DMS114 treated with DMSO at 0.1 percent for 48 hours (cell line): Measurements from ENCODE around the gene TM4SF1.
"Not testable (repeated sequence)": the region's sequence is repeated elsewhere in the genome, so short reads cannot be mapped to it uniquely, and the experiment has no call there.

ENCODE experiments used
- DNase-seq: peaks from one replicate; lab custom pipeline; 2025; ENCODE audit not compliant: unreplicated experiment; lab: John Stamatoyannopoulos, UW

TM4SF1 gene

GRCh38 chr3:149352556-149352955 lies 24.9 kb downstream of the TM4SF1 start:
- DNase-seq: no peak

GRCh38 chr3:149343951-149344350 lies 33.5 kb downstream of the TM4SF1 start:
- DNase-seq: no peak

- no peak for DNase-seq
Observed at GRCh38 chr3:149342413-149343380, 34.8 kb downstream of the TM4SF1 start.

- no peak for DNase-seq
Observed at GRCh38 chr3:149340310-149340933, 37.0 kb downstream of the TM4SF1 start.

GRCh38 chr3:149339931-149340309 lies 37.5 kb downstream of the TM4SF1 start:
- no peak for DNase-seq

- not testable (repeated sequence) for DNase-seq
Observed at GRCh38 chr3:149337486-149337885, 40.0 kb downstream of the TM4SF1 start.

GRCh38 chr3:149336925-149337324 lies 40.5 kb downstream of the TM4SF1 start:
- DNase-seq: no peak

- DNase-seq: no peak
Observed at GRCh38 chr3:149333176-149333859, 44.1 kb downstream of the TM4SF1 start, which contains the start of gene TM4SF18. TSS of gene TM4SF18 (minus strand) at chr3:149333636. CDS start at chr3:149333382, 254 bp downstream.

- no peak for DNase-seq
Observed at GRCh38 chr3:149332771-149333170, 44.7 kb downstream of the TM4SF1 start.

GRCh38 chr3:149332227-149332765 lies 45.2 kb downstream of the TM4SF1 start:
- no peak for DNase-seq

- no peak for DNase-seq
Observed at GRCh38 chr3:149331396-149331795, 46.1 kb downstream of the TM4SF1 start.

- no peak for DNase-seq
Observed at GRCh38 chr3:149330609-149331331, 46.7 kb downstream of the TM4SF1 start.

- DNase-seq: no peak
Observed at GRCh38 chr3:149327156-149327555, 50.3 kb downstream of the TM4SF1 start.

GRCh38 chr3:149325581-149325980 lies 51.9 kb downstream of the TM4SF1 start:
- no peak for DNase-seq

- DNase-seq: no peak
Observed at GRCh38 chr3:149324332-149324731, 53.1 kb downstream of the TM4SF1 start.

- no peak for DNase-seq
Observed at GRCh38 chr3:149321640-149322039, 55.8 kb downstream of the TM4SF1 start.

- DNase-seq: no peak
Observed at GRCh38 chr3:149321136-149321535, 56.3 kb downstream of the TM4SF1 start.

GRCh38 chr3:149319750-149320149 lies 57.7 kb downstream of the TM4SF1 start:
- DNase-seq: no peak
